Stimulated activated naive CD8-positive, alpha-beta T cell treated with anti-CD3 and anti-CD28 coated beads, Interleukin-15, Interleukin-2, amounts not matched to agents 100 U/mL and 50 U/mL, for 24 hours (primary cell): ENCODE data around the gene EGFL8.
"Not testable (repeated sequence)": the region's sequence is repeated elsewhere in the genome, so short reads cannot be mapped to it uniquely, and the experiment has no call there.

ENCODE experiments used
- ATAC-seq: fragments of 150-1000 bp; cut with Tn5 transposase; one replicate; pipeline ENCODE4 v1.10.0; 2021
- DNase-seq: peaks from one replicate; pipeline ENCODE4 v3.0.0; 2021

The EGFL8 gene

DNA sequence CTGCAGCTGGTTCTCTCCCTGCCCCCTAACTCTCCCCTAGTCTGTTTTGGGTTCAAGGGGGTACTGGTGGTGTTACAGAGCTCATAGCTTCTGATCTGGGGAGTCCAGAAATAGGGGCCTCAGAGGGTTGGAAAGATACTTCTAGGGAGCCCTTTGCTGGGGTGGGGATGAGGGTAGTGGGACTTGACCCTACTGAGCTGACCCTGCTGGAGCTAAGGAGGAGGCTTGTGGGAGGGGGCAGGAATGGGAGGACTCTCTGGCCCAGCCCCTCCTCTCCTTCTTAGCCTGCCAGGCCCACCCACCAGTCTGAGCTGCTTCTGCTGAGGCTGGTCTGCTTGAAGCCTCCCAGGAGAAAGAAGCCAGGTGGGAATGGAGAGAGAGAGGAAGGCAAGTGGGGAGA, at the start of gene EGFL8:
TSS of gene EGFL8 (plus strand) at position 301 of the 400 bp plus-strand sequence. CDS start 1,571 bp downstream, outside the sequence.
- DNase-seq (no peak), ATAC-seq (no peak)

DNA sequence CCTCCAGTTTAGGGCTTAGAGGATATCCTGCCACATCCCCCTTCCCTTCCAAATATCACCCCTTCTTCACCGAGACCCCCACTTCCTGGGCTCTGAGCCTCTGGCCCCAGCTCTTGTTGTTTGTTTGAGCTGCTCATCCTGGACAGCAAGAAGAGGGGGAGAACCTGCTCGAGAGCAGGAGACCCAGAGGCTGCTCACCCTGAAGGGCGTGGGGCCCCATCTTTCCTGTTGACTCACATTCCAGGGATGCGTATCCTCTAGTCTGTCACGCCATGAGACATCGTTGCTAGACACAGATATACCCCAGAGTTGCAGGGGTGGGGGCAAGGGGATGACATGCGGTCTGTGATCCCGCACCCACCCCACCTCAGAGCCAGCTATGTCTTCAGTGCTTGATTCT, 49.6 kb upstream of the EGFL8 start:
- ATAC-seq (no peak), DNase-seq (no peak)

DNA sequence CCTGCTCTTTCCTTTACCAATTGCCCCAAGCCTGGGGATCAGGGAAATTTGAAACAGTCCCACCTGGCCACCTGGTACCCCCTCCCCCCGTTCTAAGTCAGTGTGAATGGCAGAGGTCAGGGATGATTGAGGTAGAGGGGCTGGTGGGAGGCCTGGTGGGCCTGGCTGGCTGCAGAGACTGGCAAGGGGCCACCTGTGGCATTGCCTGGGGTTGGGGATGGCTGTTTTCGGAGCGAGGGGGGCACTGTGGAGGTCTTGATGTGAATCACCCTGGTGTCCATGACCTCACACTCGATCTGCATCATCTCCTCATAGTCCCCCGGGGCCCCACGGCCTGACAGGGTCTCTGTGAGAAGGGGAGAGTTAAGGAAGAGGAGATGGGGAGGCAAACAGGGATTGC, 48.8 kb upstream of the EGFL8 start:
- ATAC-seq (no peak), DNase-seq (no peak)

DNA sequence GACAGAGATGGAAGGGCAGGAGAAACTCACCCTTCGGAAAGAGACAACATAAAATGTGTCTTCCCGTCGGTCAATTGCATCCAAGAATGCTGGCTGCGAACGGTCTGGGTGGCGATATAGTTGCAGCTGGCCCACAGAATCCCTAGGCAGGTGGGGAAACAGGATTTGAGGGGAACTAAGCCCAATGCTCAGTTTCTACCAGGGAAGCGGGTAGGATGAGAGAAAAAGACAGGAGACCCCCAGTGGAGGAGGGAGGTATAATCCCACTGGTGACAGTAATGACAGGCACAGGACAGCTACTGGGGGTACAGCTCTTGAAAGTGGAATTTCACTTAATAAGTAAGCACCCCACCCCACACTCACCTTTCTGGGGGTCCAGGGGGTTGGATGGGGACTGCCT, 47.7 kb upstream of the EGFL8 start:
- ATAC-seq (no peak), DNase-seq (no peak)

DNA sequence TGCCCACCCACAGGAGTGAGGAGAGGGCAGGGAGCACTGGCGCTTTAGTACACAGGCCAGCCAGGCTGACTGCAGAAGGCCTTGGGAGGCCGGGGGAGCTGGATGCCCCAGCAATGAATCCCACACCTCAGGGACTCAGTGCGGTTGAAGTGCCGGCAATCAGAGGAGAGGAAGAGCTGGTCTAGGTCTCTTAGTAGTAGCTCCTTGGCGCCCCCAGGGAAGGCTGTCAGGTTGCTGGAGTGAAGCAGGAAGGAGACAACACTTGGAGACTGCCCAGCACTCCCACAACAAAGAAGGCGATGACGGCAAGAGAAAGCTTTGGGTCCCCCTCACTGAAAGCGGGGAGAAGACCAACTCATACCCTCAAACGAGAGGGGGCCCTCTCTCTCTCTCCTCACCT, 46.9 kb upstream of the EGFL8 start:
- DNase-seq (no peak), ATAC-seq (no peak)

DNA sequence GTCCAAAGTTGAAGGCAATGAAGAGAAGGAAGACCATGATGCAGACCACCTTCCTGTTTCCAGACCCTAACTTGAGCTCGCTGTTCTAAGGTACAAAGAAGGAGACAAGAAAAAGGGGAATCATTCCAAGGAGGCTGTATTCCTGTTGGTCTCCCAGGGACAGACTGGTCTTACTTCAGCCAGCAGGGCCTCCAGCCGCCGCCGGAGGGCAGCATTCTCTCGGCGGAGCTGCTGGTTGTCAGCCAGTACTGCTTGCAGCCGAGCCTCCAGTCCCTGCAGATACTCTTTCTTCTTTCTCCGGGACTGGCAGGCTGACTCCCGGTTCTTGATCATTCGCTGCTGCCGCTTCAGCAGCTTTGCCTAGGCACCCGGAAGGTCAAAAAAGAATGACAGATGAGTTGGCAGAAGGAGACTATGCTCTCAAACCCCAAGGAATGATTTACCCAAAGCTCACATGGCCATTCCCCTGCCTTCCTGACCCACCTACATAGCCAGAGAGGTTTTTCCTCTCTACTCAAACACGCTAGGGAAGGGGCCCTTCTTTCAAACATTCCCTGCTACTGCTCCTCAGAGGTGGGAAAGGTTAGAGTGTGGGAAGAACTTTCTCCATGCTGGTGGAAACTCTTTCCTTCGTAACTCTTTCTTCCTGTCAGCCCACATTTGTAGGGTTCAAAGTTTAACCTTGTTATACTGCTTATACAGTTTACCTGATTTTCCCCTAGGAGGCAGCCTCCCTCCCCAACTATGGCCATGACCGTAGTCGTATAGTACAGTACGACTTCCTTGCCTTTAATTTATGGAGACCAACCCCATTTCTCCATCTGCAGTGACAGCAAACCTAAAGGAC, 45.4 kb upstream of the EGFL8 start:
- ATAC-seq: peak; percentile 84
- DNase-seq: peak; percentile 79

DNA sequence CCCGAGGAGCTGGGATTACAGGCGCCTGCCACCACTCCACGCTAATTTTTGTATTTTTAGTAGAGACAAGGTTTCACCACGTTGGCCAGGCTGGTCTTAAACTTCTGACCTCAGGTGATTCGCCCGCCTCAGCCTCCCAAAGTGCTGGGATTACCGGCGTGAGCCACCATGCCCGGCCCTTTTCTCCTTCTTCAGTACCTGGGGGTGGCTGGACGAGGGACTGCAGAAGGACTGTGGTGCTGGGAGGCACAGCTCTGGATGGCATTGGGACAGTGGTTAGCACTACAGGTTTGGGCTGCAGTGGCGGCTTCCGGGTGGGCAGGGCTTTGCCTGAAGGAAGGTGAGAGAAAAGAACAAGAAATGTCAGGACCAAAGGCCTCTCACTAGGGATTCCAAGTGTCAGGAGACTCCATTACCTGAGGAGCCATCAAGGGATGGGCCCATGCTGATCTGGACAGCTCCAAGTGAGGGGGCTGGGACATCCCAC, 43.8 kb upstream of the EGFL8 start:
- no peak for ATAC-seq
- no peak for DNase-seq

DNA sequence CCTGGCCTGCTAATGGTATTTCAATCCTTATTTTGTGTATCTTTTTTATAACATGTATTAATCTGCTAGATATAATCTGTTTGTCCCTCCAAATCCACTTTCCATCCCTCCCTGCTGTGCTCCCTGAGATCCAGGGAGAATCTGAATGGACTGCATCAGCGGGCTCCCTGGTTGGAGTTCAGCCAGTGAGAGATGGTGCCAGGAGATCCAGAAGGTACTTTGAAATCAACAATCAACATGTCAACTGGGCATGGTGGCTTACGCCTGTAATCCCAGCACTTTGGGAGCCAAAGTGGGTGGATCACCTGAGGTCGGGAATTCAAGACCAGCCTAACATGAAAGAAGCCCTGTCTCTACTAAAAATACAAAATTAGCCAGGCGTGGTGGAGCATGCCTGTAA, 40.7 kb upstream of the EGFL8 start:
- ATAC-seq (no peak), DNase-seq (no peak)

DNA sequence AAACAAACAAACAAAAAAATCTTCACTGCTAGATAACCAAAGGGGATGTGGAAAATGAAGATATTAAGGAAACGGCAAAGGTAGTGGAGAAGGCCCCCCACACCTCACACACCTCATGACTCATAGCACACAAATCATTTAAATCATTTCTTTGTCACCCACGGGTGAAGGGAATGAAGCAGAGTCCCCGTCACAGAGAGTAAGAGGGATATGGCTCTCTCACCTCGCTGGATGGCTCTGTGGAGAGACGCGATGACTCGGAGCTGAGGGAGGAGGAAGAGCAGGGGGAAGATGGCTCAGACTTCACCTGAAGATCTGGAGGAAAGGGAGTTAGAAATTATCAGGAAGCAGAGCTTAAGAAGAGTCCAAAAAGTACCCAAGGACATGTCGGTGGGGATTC, 37.5 kb upstream of the EGFL8 start:
- no peak for ATAC-seq
- DNase-seq: no peak

DNA sequence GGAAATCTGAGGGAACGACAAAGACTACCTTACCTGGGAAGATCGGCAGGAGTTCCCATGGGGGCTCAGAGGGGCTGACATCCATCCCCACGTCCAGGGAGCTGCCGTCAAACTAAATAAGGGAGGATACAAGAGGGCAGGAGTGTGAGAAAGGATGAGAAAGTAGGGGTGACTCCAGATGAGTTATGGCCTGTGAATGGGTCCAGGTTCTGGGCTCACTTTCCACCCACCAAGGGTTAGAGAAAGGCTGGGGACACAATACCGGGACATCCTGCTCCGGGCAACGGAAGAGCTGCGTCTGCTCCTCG, 37.0 kb upstream of the EGFL8 start:
- no peak for DNase-seq
- ATAC-seq: no peak

DNA sequence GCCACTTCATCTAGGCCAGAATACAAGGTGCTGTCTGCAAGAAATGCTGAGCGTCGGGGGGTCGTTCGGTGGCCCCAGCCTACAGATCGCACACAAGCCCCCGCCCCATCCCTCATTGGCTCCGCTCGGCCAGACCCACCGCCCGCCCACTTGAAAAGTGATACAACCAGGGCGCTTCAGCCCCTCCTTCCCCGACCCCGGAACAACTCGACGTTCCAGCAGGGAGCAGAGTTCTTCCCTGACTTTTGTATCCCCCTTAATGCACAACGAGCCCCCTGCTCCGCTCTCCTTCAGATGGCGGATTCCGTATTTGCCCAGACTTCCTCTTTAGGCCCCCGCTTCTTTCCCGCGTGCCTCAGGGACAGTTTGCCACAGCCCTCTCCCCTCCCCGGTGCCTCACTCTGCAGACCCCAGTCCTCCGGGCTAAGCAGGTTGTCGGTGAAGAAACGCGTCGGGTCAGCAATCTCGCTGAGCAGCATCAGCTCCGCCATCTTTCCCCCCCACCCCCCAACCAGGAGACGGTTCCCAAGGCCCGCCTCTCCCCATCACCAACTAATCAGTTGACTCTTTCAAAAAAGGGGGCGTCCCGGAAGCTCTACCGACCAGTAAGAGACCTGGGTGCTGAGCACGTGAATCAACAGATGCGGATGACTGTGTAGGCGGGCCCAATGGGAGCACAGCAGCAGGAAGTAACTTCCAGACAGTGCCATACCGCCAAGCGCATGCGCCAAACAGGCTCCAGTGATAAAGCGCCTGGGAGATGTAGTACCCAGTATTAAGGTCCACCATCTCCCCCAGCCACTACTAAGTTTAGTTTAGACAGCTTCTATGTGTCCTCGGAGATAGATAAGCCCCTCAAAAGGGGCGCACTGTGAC, 36.4 kb upstream of the EGFL8 start, which contains the start of gene ATF6B:
TSS of gene ATF6B (minus strand) at position 530 of the 876 bp plus-strand sequence. CDS start at position 491, 39 bp downstream.
- DNase-seq (peak; percentile 95), ATAC-seq (peak; percentile 94)

DNA sequence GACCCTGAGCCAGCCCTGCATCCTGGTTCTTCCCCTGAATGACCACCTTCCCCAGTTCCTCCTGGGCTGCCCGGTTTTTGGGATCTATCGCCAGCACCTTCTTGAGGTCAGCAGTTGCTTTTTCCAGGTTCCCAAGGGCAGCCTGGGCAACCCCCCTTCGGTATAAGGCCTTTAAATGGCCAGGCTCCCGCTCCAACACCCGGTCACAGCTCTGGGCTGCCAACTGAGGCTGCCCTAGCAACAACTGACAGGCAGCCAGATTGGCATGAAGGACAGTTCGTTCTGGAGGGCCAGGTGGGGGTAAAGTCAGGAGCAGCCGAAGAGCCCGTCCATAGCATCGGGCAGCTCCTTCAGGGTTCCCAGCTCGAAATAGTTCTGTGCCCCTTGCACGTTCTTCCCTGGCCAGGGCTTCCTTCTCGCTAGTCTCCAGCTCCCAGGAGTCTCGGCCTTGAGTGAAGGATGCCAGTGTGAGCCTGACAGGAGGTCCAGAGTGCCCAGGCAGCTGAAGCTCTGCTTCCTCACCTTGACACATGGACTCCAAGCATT, 35.6 kb upstream of the EGFL8 start:
- DNase-seq: no peak
- ATAC-seq: no peak

DNA sequence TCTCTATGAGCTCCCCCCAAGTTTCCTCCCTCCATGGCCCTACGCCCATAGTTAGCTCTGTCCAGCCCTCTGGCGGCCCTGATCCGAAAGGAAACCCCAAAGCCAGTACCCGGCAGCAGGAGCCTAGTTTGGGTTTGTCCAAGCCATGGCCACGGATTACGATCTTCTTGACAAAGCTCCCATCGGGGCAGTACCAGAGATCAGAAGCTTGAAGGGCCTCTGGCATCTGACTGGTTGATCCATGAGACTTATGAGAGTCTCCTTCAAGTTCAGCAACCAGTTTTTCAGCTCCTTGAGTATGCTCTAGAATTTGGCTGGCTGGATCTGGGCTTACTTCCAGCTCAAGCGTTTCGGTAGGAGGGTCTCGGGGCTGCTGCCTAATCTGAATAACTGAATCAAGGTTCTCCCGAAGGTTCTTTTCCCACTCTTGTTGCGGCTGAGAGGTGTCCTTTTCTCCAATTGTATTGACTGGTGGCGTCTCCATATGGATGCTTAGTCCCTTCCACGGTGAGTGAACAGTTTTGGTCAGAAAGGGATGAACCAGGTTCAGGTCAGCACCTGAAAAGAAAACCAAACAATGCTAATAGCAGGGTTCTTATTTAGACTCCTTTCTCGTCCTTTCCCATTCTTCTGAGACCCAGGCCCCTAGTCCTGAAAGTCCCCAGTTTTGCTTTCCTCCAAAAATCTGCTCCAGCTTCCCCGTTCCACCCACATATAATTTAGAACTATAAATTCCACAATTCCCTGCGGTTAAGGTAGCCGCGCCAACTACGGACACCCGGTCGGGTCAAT, 34.9 kb upstream of the EGFL8 start:
- DNase-seq: no peak

DNA sequence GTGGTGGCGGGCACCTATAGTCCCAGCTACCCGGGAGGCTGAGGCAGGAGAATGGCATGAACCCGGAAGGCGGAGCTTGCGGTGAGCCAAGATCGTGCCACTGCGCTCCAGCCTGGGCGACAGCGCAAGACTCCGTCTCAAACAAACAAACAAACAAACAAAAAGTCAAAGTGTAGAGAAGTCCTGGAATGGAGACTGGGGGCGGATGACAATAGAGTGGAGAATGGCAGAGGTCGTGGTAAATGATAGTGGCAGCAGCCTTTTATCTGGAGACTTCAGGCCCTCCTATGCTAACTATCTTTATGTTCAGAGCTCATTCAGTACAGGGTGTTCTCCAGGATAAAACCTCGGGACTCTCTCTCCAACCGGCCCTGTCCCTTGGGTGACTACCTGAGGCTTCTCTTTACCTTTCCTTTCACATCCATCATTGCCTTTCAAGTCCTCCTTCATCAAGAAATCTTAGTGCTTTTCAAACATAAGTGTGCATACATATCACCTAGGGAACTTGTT, 32.9 kb upstream of the EGFL8 start:
- no peak for ATAC-seq
- no peak for DNase-seq

More for the DNA sequence above, 34.9 kb upstream of the EGFL8 start:
- no peak for ATAC-seq

DNA sequence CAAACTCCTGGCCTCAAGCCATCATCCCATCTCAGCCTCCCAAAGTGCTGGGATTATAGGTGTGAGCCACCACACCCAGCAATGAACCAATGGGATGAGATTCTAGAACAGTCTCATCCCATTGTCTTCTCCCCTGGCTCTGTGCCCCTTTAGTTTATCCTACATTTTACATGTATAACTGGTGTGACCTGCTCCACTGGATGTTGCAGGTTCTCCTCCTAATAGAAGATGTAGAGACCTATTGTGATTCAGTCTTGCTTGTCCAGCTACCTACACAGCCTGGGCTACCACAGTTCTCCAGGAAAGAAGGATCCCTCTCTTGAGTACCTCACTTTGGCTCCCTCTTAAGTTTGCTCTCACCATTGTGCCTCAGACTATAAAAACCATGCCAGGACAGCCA, 32.3 kb upstream of the EGFL8 start:
- no peak for DNase-seq
- ATAC-seq: no peak

DNA sequence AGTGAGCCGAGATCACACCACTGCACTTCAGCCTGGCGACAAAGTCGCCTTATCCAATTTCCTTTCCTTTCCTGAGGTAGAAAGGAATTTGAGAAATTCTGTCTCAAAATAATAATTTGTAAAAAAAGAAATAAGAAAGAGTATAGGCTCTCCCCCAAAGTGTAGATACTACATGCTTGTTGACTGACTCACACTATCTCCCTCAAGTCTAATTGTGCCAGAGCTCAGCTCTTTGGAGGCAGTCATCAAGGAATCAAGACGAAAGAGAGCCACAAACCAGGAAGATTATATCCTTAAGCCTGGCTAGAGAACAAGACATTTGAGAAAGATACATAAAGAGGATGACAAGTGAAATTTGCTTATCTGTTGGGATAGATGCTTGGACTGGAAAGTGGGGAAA, 30.6 kb upstream of the EGFL8 start:
- no peak for DNase-seq
- no peak for ATAC-seq

DNA sequence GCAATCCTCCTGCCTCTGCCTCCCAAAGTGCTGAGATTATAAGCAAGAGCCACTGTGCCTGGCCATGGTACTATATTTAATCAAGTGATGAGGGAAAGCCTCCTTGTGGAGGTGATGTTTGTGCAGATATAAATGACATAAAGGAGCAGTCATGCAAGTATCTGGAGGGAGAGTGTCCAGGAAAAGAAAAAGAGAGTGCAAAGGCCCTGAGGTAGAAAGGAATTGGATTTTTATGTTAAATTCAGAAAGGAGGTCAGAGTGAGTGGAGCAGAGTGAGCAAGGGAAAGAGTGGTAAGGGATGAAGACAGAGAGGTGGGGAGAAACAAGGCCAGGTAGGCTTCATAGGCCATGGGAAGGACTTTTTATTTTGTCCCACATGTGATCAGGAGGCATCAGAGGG, 26.9 kb upstream of the EGFL8 start:
- DNase-seq (no peak), ATAC-seq (no peak)

DNA sequence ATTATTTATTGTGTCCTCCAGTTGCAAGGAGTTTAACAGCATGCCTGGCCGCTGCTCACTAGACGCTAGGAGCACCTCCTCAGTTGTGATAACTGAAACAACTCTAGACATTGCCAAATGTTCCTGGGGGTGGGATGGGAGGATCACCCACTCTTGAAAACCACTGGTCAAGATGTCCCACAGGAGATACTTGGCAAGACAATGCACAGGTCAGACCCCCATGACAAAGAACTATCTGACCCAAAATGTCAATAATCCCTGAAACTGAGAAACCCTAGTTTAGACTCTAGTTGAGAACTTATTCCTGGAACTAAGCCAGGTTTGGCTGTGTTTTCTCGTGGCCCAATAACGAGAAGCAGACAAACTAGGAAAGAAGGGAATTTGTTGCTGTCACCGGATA, 24.8 kb upstream of the EGFL8 start:
- DNase-seq: no peak
- no peak for ATAC-seq

DNA sequence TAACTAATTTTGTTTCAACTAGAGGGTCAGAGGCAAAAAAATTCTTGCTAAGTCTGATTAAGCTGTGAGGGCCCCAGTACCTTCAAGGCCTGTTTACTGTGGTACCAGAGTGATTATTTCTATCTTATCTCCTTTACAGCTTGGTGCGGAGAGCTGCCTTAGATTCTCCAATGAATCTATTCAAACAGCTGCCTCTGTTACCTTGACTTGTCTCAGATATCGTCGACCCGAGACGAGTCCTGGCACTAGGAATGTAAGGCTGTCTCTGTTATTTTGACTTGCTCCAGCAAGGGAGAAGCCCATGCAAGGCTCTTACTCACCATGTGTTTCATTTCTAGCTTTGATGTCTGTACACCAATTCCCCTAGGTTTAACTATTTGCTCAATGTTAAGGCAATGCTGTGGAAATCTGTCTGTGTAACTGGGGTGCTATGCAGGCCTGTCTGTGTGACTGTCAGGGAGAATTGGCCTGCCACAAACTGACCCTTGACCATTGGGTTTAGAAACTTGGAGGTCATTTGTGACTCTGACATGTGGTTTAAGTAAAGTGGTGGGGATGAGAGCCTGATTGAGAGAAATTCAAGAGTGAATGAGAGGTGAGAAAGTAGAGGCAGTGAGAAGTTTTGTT, 23.9 kb upstream of the EGFL8 start:
- no peak for DNase-seq
- no peak for ATAC-seq

DNA sequence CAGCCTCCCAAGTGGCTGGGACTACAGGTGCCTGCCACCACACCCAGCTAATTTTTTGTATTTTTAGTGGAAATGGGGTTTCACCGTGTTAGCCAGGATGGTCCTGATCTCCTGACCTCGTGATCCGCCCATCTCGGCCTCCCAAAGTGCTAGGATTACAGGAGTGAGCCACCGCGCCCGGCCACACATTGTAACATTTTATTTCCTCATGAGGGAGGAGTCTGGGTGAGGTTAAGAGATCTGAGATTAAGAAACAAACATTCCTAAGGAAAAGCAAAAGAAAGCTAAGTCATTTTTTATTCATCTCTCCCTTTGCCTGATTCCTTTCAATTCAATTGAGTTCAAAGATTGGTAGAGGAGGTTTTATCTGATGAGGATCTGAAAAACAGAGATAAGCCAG, 20.2 kb upstream of the EGFL8 start:
- ATAC-seq, DNase-seq: not testable (repeated sequence)

DNA sequence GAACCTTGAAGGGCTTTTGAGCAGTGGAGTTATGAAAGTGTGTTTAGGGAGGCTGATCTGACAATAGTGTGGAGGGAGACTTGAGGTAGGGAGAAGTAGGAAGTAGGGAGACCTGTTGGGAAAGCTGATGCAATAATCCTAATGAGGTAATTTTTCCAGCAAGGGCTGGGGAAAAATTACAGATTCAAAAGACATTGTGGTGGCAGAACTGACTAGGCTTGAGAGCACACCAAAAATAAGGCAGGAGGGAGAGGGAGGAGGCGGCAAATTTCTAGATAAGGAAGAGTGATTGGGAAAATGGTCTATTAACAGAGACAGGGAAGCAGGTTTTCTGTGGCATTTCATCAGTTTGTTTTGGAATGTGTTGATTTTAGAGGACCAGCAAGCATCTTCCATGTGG, 18.1 kb upstream of the EGFL8 start:
- DNase-seq (no peak), ATAC-seq (no peak)
